ENCODE results near the gene PLXNA1.

PLXNA1 gene

GRCh38 chr3:127014536-127015281 is 31.8 kb downstream of the PLXNA1 start:
- no peaks in the 10 kb centered on the region for H3K9me3 ChIP-seq (ENCODE audit: control insufficient read depth, low read length)
- H3K27ac ChIP-seq (ENCODE audit: low read depth, low read length, severe bottlenecking), result no peak overlapping the region
- no peak overlapping the region for H3K4me3 ChIP-seq (ENCODE audit: extremely low read depth, insufficient read depth, low read length, poor library complexity, severe bottlenecking)
- H3K4me1 ChIP-seq (ENCODE audit: control insufficient read depth, insufficient read depth, low read length, poor library complexity, severe bottlenecking), result peaks cover 10% of the 10 kb centered on the region
- H3K36me3 ChIP-seq (ENCODE audit: control insufficient read depth, insufficient read depth, low read length), result peaks cover 85% of the 10 kb centered on the region
- WGBS, 2 experiments (ENCODE audit: insufficient coverage in 2 of 2), result 94 to 96% methylated on average over 26 to 33 of the region's 35 CpGs

- peaks cover 11% of the 10 kb centered on the region for H3K4me1 ChIP-seq (ENCODE audit: control insufficient read depth, insufficient read depth, low read length, poor library complexity, severe bottlenecking)
- WGBS, 2 experiments (ENCODE audit: insufficient coverage in 2 of 2), result 86 to 92% methylated on average over 8 to 11 of the region's 17 CpGs
- no peak overlapping the region for H3K27ac ChIP-seq (ENCODE audit: low read depth, low read length, severe bottlenecking)
- H3K4me3 ChIP-seq (ENCODE audit: extremely low read depth, insufficient read depth, low read length, poor library complexity, severe bottlenecking), result no peak overlapping the region
- no peaks in the 10 kb centered on the region for H3K9me3 ChIP-seq (ENCODE audit: control insufficient read depth, low read length)
- H3K36me3 ChIP-seq (ENCODE audit: control insufficient read depth, insufficient read depth, low read length), result peaks cover 87% of the 10 kb centered on the region
Measured at GRCh38 chr3:127015282-127016042, 32.5 kb downstream of the PLXNA1 start.

GRCh38 chr3:127016043-127016343 is 33.1 kb downstream of the PLXNA1 start:
- H3K4me1 ChIP-seq (ENCODE audit: control insufficient read depth, insufficient read depth, low read length, poor library complexity, severe bottlenecking), result peaks cover 11% of the 10 kb centered on the region
- WGBS, 2 experiments (ENCODE audit: insufficient coverage in 2 of 2), result 94 to 97% methylated on average over 7 to 10 of the region's 10 CpGs
- H3K27ac ChIP-seq (ENCODE audit: low read depth, low read length, severe bottlenecking), result no peak overlapping the region
- H3K4me3 ChIP-seq (ENCODE audit: extremely low read depth, insufficient read depth, low read length, poor library complexity, severe bottlenecking), result no peak overlapping the region
- peaks cover 91% of the 10 kb centered on the region for H3K36me3 ChIP-seq (ENCODE audit: control insufficient read depth, insufficient read depth, low read length)
- H3K9me3 ChIP-seq (ENCODE audit: control insufficient read depth, low read length), result no peaks in the 10 kb centered on the region

GRCh38 chr3:127016461-127016860 is 33.5 kb downstream of the PLXNA1 start:
- Histone ChIP-seq H3K36me3 (ENCODE audit: control insufficient read depth, insufficient read depth, low read length) (peaks cover 93% of the 10 kb centered on the region), H3K4me3 (ENCODE audit: extremely low read depth, insufficient read depth, low read length, poor library complexity, severe bottlenecking) (no peak overlapping the region), H3K27ac (ENCODE audit: low read depth, low read length, severe bottlenecking) (no peak overlapping the region), H3K4me1 (ENCODE audit: control insufficient read depth, insufficient read depth, low read length, poor library complexity, severe bottlenecking) (peaks cover 11% of the 10 kb centered on the region), H3K9me3 (ENCODE audit: control insufficient read depth, low read length) (no peaks in the 10 kb centered on the region)
- WGBS, 2 experiments (ENCODE audit: insufficient coverage in 2 of 2), result 96 to 99% methylated on average over 11 to 12 of the region's 15 CpGs

GRCh38 chr3:127017229-127017628 is 34.3 kb downstream of the PLXNA1 start:
- WGBS, 2 experiments (ENCODE audit: insufficient coverage in 2 of 2), result 94 to 98% methylated on average over 16 of the region's 16 CpGs
- H3K9me3 ChIP-seq (ENCODE audit: control insufficient read depth, low read length), result no peaks in the 10 kb centered on the region
- H3K4me1 ChIP-seq (ENCODE audit: control insufficient read depth, insufficient read depth, low read length, poor library complexity, severe bottlenecking), result peaks cover 11% of the 10 kb centered on the region
- no peak overlapping the region for H3K27ac ChIP-seq (ENCODE audit: low read depth, low read length, severe bottlenecking)
- H3K36me3 ChIP-seq (ENCODE audit: control insufficient read depth, insufficient read depth, low read length), result peaks cover 93% of the 10 kb centered on the region
- no peak overlapping the region for H3K4me3 ChIP-seq (ENCODE audit: extremely low read depth, insufficient read depth, low read length, poor library complexity, severe bottlenecking)

- no peak overlapping the region for H3K27ac ChIP-seq (ENCODE audit: low read depth, low read length, severe bottlenecking)
- peaks cover 93% of the 10 kb centered on the region for H3K36me3 ChIP-seq (ENCODE audit: control insufficient read depth, insufficient read depth, low read length)
- no peaks in the 10 kb centered on the region for H3K9me3 ChIP-seq (ENCODE audit: control insufficient read depth, low read length)
- 96 to 99% methylated on average over 14 to 17 of the region's 17 CpGs for WGBS, 2 experiments (ENCODE audit: insufficient coverage in 2 of 2)
- no peak overlapping the region for H3K4me3 ChIP-seq (ENCODE audit: extremely low read depth, insufficient read depth, low read length, poor library complexity, severe bottlenecking)
- peaks cover 11% of the 10 kb centered on the region for H3K4me1 ChIP-seq (ENCODE audit: control insufficient read depth, insufficient read depth, low read length, poor library complexity, severe bottlenecking)
Measured at GRCh38 chr3:127017781-127018180, 34.9 kb downstream of the PLXNA1 start.

- peaks cover 95% of the 10 kb centered on the region for H3K36me3 ChIP-seq (ENCODE audit: control insufficient read depth, insufficient read depth, low read length)
- H3K9me3 ChIP-seq (ENCODE audit: control insufficient read depth, low read length), result no peaks in the 10 kb centered on the region
- H3K27ac ChIP-seq (ENCODE audit: low read depth, low read length, severe bottlenecking), result no peak overlapping the region
- no peak overlapping the region for H3K4me3 ChIP-seq (ENCODE audit: extremely low read depth, insufficient read depth, low read length, poor library complexity, severe bottlenecking)
- WGBS, 2 experiments (ENCODE audit: insufficient coverage in 2 of 2), result 92 to 98% methylated on average over 16 to 20 of the region's 20 CpGs
- H3K4me1 ChIP-seq (ENCODE audit: control insufficient read depth, insufficient read depth, low read length, poor library complexity, severe bottlenecking), result peaks cover 11% of the 10 kb centered on the region
Measured at GRCh38 chr3:127018306-127018828, 35.5 kb downstream of the PLXNA1 start.

- Histone ChIP-seq H3K27ac (ENCODE audit: low read depth, low read length, severe bottlenecking) (peak overlapping the region; percentile 39), H3K9me3 (ENCODE audit: control insufficient read depth, low read length) (no peaks in the 10 kb centered on the region)
Measured at GRCh38 chr3:127019449-127019848, 36.5 kb downstream of the PLXNA1 start.

GRCh38 chr3:127020543-127020942 is 37.6 kb downstream of the PLXNA1 start:
- Histone ChIP-seq H3K36me3 (ENCODE audit: control insufficient read depth, insufficient read depth, low read length) (peaks cover 95% of the 10 kb centered on the region), H3K4me1 (ENCODE audit: control insufficient read depth, insufficient read depth, low read length, poor library complexity, severe bottlenecking) (peaks cover 11% of the 10 kb centered on the region), H3K4me3 (ENCODE audit: extremely low read depth, insufficient read depth, low read length, poor library complexity, severe bottlenecking) (no peak overlapping the region), H3K9me3 (ENCODE audit: control insufficient read depth, low read length) (no peaks in the 10 kb centered on the region), H3K27ac (ENCODE audit: low read depth, low read length, severe bottlenecking) (no peak overlapping the region)
- WGBS, 2 experiments (ENCODE audit: insufficient coverage in 2 of 2), result 94 to 98% methylated on average over 10 to 13 of the region's 13 CpGs

More at GRCh38 chr3:127019449-127019848, 36.5 kb downstream of the PLXNA1 start:
- no peak overlapping the region for H3K4me3 ChIP-seq (ENCODE audit: extremely low read depth, insufficient read depth, low read length, poor library complexity, severe bottlenecking)
- peaks cover 11% of the 10 kb centered on the region for H3K4me1 ChIP-seq (ENCODE audit: control insufficient read depth, insufficient read depth, low read length, poor library complexity, severe bottlenecking)
- WGBS, 2 experiments (ENCODE audit: insufficient coverage in 2 of 2), result 86 to 92% methylated on average over 7 to 8 of the region's 8 CpGs
- peaks cover 95% of the 10 kb centered on the region for H3K36me3 ChIP-seq (ENCODE audit: control insufficient read depth, insufficient read depth, low read length)

GRCh38 chr3:127022849-127023248 is 39.9 kb downstream of the PLXNA1 start:
- WGBS, 2 experiments (ENCODE audit: insufficient coverage in 2 of 2), result 96 to 100% methylated on average over 3 of the region's 7 CpGs
- Histone ChIP-seq H3K36me3 (ENCODE audit: control insufficient read depth, insufficient read depth, low read length) (peaks cover 96% of the 10 kb centered on the region), H3K9me3 (ENCODE audit: control insufficient read depth, low read length) (no peaks in the 10 kb centered on the region), H3K4me3 (ENCODE audit: extremely low read depth, insufficient read depth, low read length, poor library complexity, severe bottlenecking) (no peak overlapping the region), H3K4me1 (ENCODE audit: control insufficient read depth, insufficient read depth, low read length, poor library complexity, severe bottlenecking) (peaks cover 11% of the 10 kb centered on the region), H3K27ac (ENCODE audit: low read depth, low read length, severe bottlenecking) (no peak overlapping the region)

- Histone ChIP-seq H3K27ac (ENCODE audit: low read depth, low read length, severe bottlenecking) (no peak overlapping the region), H3K4me3 (ENCODE audit: extremely low read depth, insufficient read depth, low read length, poor library complexity, severe bottlenecking) (no peak overlapping the region), H3K9me3 (ENCODE audit: control insufficient read depth, low read length) (no peaks in the 10 kb centered on the region), H3K4me1 (ENCODE audit: control insufficient read depth, insufficient read depth, low read length, poor library complexity, severe bottlenecking) (no peaks in the 10 kb centered on the region), H3K36me3 (ENCODE audit: control insufficient read depth, insufficient read depth, low read length) (peaks cover 97% of the 10 kb centered on the region)
- WGBS, 2 experiments (ENCODE audit: insufficient coverage in 2 of 2), result 93 to 100% methylated on average over 3 of the region's 3 CpGs
Measured at GRCh38 chr3:127025456-127025855, 42.5 kb downstream of the PLXNA1 start.
